GM21526 (cell line): ENCODE data around the gene RNF168.
"Not testable (repeated sequence)": the region's sequence is repeated elsewhere in the genome, so short reads cannot be mapped to it uniquely, and the experiment has no call there.

Experiments
- ATAC-seq: cut with Tn5 transposase; IDR thresholded peaks from one replicate; pipeline ENCODE4 v1.9.1; 2021; ENCODE audit warnings: moderate library complexity; ENCODE audit not compliant: unreplicated experiment, low FRiP score

The RNF168 gene

DNA sequence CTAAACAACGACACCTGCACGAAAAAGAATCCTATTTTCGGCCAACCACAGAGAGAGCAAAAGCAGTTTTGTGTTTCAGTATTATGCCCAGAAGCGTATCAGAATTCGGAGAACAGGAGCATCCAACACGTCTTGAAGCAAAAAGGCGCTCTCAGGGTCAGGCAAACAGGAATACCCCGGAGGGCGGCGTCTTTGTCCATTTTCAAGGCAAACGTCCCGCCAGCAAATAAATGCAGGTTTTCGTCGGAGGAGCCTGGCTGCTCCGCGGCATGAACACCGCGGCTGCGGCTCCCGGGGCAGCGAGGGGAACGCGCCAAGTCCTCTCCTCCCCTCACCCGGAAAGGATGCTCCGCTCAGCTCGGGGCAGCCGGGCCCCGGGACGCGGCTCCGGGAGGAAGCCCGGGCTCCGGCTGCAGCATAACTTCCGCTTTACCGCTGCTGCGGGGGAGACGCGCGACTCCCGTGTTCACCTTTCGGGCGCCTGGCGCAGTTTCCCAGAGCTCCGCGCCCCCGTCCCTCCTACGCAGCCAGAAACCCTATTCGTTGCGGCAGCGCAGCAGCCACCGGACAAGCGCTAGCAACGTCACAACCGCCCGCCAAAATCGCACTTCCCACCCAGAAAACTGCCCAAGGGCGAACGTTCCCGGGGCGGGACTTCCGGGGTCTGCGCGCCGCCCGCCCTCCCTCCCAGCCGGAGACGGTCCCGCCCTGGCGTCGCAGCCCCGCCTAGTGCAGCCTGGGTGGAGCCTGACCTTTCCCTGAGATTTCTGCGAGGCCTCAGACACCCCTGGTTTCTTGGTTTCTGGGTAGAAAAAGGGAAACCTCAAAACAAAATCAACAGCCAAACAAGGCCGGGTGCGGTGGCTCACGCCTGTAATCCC is at the start of gene RNF168:
TSS of gene RNF168 (minus strand) at position 573 of the 881 bp plus-strand sequence. CDS start 595 bp downstream, outside the sequence.
- peak; percentile 74 for ATAC-seq

GRCh38 chr3:196552253-196552652 is 48.7 kb upstream of the RNF168 start:
- no peak for ATAC-seq

GRCh38 chr3:196550172-196550571 is 46.6 kb upstream of the RNF168 start:
- ATAC-seq = not testable (repeated sequence)

GRCh38 chr3:196549312-196549711 is 45.7 kb upstream of the RNF168 start:
- ATAC-seq = not testable (repeated sequence)

- no peak for ATAC-seq
Observed at GRCh38 chr3:196547067-196547466, 43.5 kb upstream of the RNF168 start.

DNA sequence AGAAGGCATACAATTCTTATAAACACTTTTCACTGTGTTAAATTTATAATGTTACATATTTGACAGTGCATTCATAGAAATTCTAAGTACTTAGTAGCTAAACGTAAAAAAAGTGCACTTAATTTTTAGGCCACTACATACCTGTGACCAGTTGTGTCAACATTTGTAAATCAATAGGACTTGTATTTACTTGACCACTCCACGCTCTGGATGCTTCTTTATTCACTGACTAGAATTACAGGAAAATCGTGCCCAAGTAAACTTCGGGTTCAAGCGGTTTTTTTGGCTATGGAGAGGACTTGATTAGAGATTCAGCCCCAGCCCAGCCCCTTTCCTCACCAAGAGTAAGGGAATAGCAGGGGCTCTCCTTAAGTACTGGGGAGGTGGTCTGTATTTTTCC is 43.0 kb upstream of the RNF168 start:
- no peak for ATAC-seq

GRCh38 chr3:196544491-196544992 is 41.0 kb upstream of the RNF168 start:
- no peak for ATAC-seq

- no peak for ATAC-seq
Observed at GRCh38 chr3:196541684-196542445, 38.3 kb upstream of the RNF168 start.

GRCh38 chr3:196537319-196537984 is 33.9 kb upstream of the RNF168 start:
- ATAC-seq = no peak

- no peak for ATAC-seq
Observed at GRCh38 chr3:196533260-196533681, 29.7 kb upstream of the RNF168 start.

GRCh38 chr3:196531418-196531817 is 27.9 kb upstream of the RNF168 start:
- no peak for ATAC-seq

GRCh38 chr3:196528639-196529233 is 25.2 kb upstream of the RNF168 start:
- ATAC-seq = peak; percentile 69

DNA sequence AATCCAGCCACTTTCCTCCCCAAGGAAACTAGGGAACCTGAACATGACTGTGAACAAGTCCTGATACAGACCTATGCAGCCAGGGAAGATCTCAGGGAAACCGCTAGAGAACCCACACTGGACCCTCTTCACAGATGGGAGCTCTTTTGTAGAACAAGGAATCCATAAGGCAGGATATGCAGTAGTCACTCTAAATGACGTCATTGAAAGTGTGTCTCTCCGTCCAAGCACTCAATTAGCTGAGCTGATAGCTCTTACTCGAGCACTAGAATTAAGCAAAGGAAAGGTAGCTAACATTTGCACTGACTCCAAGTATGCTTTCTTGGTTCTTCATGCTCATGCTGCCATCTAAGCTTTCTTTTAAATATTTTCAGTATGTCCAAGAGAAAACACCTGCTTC is 21.6 kb upstream of the RNF168 start:
- no peak for ATAC-seq

DNA sequence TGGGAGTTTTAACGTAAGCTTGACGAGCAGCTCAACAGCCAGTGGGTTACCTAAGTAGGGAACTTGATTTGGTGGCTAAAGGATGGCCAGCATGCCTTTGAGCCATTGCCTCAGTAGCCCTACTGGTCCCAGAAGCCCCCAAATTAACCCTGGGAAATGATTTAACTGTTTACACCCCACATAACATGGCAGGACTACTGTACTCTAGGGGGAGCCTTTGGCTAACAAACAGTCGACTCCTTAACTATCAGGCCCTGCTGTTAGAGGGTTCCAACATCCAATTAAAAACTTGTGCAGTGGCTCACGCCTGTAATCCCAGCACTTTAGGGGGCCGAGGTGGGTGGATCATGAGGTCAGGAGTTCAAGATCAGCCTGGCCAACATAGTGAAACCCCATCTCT is 21.0 kb upstream of the RNF168 start:
- ATAC-seq = no peak

DNA sequence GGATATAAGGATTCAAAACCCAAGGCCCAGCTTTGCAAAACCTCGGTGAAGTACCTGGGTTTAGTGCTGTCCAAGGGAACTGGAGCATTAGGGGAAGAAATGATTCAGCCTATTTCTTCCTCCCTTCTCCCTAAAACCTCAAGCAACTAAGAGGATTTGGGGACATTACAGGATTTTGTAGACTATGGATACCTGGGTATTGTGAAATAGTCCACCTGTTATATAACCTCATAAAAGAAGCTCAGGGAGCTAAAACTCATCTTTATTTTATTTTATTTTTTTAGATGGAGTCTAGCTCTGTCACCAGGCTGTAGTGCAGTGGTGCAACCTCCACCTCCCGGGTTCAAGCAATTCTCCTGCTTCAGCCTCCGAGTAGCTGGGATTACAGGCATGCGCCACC is 20.3 kb upstream of the RNF168 start:
- no peak for ATAC-seq

DNA sequence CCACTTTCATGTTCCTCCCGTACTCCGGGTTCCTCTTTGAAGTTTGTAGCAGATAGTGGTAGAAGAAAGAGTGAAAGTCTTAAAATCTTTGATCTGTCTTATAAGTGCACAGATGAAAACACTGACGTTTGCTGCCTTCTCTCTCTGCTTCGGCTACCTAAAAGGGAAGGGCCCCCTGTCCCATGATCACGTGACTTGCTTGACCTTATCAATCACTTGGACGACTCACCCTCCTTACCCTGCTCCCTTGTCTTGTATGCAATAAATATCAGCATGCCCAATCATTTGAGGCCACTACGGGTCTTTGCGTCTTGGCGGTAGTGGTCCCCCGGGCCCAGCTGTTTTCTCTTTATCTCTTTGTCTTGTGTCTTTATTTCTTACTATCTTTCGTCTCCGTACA is 17.7 kb upstream of the RNF168 start:
- ATAC-seq = not testable (repeated sequence)

DNA sequence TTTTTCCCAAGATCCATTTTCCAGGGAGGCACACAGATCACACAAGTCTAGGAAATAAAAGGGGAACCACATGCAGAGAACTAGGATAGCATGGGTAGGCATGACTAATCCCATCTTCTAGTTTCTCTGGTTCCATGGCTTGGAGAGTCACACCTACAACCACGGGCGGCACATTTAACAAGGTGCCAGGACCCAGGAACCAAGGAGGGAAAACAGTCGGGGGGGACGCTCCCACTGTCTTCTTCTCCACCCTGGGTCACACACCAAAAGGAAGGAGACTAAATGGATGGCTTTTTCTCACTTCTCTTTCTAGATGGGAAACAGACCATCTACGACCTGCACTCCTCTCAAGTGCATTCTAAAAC is 16.1 kb upstream of the RNF168 start:
- ATAC-seq = no peak

GRCh38 chr3:196518966-196519717 is 15.6 kb upstream of the RNF168 start:
- ATAC-seq = no peak

DNA sequence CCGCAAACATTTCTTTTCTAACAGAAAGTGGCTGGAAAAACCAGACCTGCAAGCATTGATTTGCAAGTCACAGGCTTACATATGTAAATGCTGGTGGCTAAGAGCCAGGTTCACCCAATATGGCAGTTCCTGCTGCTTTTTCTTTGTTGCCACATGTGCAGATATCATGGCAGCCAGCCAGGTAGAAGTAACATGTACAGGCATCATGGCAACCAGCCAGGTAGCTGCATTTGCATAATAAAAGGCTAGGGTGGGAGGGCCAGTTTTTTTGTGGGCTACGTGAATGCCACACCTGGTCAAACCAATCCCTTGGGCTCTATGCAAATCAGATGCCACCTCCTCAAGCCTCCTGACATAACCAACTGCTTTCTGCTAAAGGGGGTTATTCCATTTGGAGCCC is 14.4 kb upstream of the RNF168 start:
- no peak for ATAC-seq
